Thyroid gland (tissue), 4 donors: ENCODE measurements around the gene ADAMTSL1.

Experiments used
- POLR2A ChIP-seq, 2 donors: fragments of 450-650 bp; IDR thresholded peaks; one replicate each; pipeline ENCODE4 v1.6.1; 2017; ENCODE audit warnings: antibody characterized with exemption in 2 of 2, mild to moderate bottlenecking in 2 of 2, moderate library complexity in 1 of 2
- TF ChIP-seq, protein P1 (sequence below), 6 experiments: fragments of 200-600 bp in 3 of 6; fragments of 450-650 bp in 3 of 6; sonication (generic) in 3 of 6; IDR thresholded peaks; one replicate each; pipeline ENCODE4 v1.5.1; 2016 to 2019; ENCODE audit warnings: antibody characterized with exemption in 6 of 6, mild to moderate bottlenecking in 2 of 6, inconsistent platforms in 1 of 6, moderate library complexity in 1 of 6

DNA sequence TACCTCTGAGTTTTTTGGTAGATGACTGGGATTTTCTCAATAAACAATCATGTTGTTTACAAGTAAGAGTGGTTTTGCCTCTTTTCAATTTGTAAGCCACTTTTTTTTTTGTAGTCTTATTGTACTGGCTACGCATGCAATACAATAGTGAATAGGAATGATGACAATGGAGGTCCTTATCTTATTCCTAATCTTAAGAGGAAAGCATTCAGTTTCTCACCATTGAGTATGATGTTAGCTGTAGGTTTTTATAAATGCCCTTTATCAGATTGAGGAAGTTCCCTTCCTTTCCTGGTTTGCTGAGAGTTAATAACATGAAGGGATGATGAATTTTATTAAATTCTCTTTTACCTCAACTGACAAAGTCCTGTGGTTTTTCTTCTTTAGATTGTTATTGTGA is 155.2 kb downstream of the ADAMTSL1 start:
- TF ChIP-seq, protein P1, sequence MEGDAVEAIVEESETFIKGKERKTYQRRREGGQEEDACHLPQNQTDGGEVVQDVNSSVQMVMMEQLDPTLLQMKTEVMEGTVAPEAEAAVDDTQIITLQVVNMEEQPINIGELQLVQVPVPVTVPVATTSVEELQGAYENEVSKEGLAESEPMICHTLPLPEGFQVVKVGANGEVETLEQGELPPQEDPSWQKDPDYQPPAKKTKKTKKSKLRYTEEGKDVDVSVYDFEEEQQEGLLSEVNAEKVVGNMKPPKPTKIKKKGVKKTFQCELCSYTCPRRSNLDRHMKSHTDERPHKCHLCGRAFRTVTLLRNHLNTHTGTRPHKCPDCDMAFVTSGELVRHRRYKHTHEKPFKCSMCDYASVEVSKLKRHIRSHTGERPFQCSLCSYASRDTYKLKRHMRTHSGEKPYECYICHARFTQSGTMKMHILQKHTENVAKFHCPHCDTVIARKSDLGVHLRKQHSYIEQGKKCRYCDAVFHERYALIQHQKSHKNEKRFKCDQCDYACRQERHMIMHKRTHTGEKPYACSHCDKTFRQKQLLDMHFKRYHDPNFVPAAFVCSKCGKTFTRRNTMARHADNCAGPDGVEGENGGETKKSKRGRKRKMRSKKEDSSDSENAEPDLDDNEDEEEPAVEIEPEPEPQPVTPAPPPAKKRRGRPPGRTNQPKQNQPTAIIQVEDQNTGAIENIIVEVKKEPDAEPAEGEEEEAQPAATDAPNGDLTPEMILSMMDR (IDR thresholded peaks at IDR 0.05): no peak
- no peak for TF ChIP-seq POLR2A (IDR thresholded peaks at IDR 0.05)
